CD14-positive monocyte (primary cell): ENCODE results near the gene TMEM248. TPM values are rescaled to one million over a fixed set of nuclear protein-coding genes. Genes with fewer than 3 reads are reported as not detected.
"Not testable (repeated sequence)": the region's sequence is repeated elsewhere in the genome, so short reads cannot be mapped to it uniquely, and the experiment has no call there.

ENCODE experiments used
- DNase-seq, 3 donors: peaks; one replicate each; pipeline ENCODE4 v3.0.0-alpha.2; 2011 to 2022
- H2AFZ ChIP-seq: 2 replicates; pipeline ENCODE4 v1.6.0; 2012; ENCODE audit warnings: mild to moderate bottlenecking, low read depth, low read length, inconsistent platforms; ENCODE audit not compliant: insufficient read depth, poor library complexity, severe bottlenecking
- H3K27ac ChIP-seq, 2 donors: 1 replicate in 1 of 2; 2 replicates in 1 of 2; pipeline ENCODE4 v1.5.1; 2012 to 2013; ENCODE audit warnings: low read length in 2 of 2, control low read depth in 1 of 2, inconsistent platforms in 1 of 2, low read depth in 1 of 2, mild to moderate bottlenecking in 1 of 2
- H3K27me3 ChIP-seq, 2 donors: one replicate each; pipeline versions ENCODE4 v1.6.0 to v1.6.1; 2011 to 2013; ENCODE audit warnings: low read length in 2 of 2; ENCODE audit not compliant: control insufficient read depth in 2 of 2, insufficient read depth in 2 of 2
- H3K36me3 ChIP-seq, 2 donors: replicated peaks in 1 of 2; 1 replicate in 1 of 2; 2 replicates in 1 of 2; pipeline versions ENCODE4 v1.5.1 to v1.6.1; 2012 to 2013; ENCODE audit warnings: low read length in 2 of 2, control low read depth in 1 of 2, inconsistent platforms in 1 of 2, mild to moderate bottlenecking in 1 of 2; ENCODE audit not compliant: insufficient read depth in 2 of 2, control insufficient read depth in 1 of 2
- H3K4me1 ChIP-seq, 2 donors: 1 replicate in 1 of 2; 2 replicates in 1 of 2; pipeline versions ENCODE4 v1.5.1 to v1.6.1; 2012 to 2013; ENCODE audit warnings: low read length in 2 of 2, control low read depth in 1 of 2, inconsistent platforms in 1 of 2, mild to moderate bottlenecking in 1 of 2, moderate library complexity in 1 of 2; ENCODE audit not compliant: insufficient read depth in 2 of 2, control insufficient read depth in 1 of 2
- H3K4me2 ChIP-seq: replicated peaks from 2 replicates; pipeline ENCODE3; 2012; ENCODE audit warnings: low read length, moderate library complexity, mild to moderate bottlenecking; ENCODE audit not compliant: poor library complexity, severe bottlenecking; ENCODE audit errors: extremely low read depth
- H3K4me3 ChIP-seq, 3 experiments: fragments of 200-600 bp in 1 of 3; sonication (generic) in 1 of 3; replicated peaks in 1 of 3; 1 replicate in 2 of 3; 2 replicates in 1 of 3; pipeline ENCODE4 v1.5.1; 2011 to 2013; ENCODE audit warnings: low read length in 3 of 3, mild to moderate bottlenecking in 3 of 3, control low read depth in 2 of 3, low read depth in 2 of 3, inconsistent platforms in 1 of 3, moderate library complexity in 1 of 3
- H3K79me2 ChIP-seq: 2 replicates; pipeline ENCODE4 v1.6.0; 2012; ENCODE audit warnings: mild to moderate bottlenecking, control low read depth, inconsistent platforms, low read length, moderate library complexity; ENCODE audit not compliant: insufficient read depth
- H3K9ac ChIP-seq: 2 replicates; pipeline ENCODE4 v1.6.0; 2017; ENCODE audit warnings: low read length, mild to moderate bottlenecking; ENCODE audit not compliant: insufficient read depth, poor library complexity, severe bottlenecking
- H3K9me3 ChIP-seq, 2 donors: replicated peaks in 1 of 2; 1 replicate in 1 of 2; 2 replicates in 1 of 2; pipeline versions ENCODE4 v1.5.1 to v1.6.1; 2012 to 2013; ENCODE audit warnings: low read length in 2 of 2, control low read depth in 1 of 2; ENCODE audit not compliant: control insufficient read depth in 1 of 2, insufficient read depth in 1 of 2
- H4K20me1 ChIP-seq: 2 replicates; pipeline ENCODE4 v1.6.0; 2012; ENCODE audit warnings: mild to moderate bottlenecking, low read length, control low read depth, moderate library complexity; ENCODE audit not compliant: insufficient read depth
- H3K27ac Mint-ChIP-seq, 7 donors: one replicate each; pipeline ENCODE4 v1.8.0; 2020; ENCODE audit warnings: mild to moderate bottlenecking in 7 of 7, mixed read lengths in 7 of 7, moderate library complexity in 6 of 7, inconsistent platforms in 2 of 7
- H3K27me3 Mint-ChIP-seq, 3 donors: one replicate each; pipeline ENCODE4 v1.8.0; 2021 to 2022; ENCODE audit warnings: low read depth in 3 of 3, mild to moderate bottlenecking in 3 of 3, mixed read lengths in 3 of 3, moderate library complexity in 3 of 3, inconsistent platforms in 1 of 3
- H3K36me3 Mint-ChIP-seq, 2 donors: one replicate each; pipeline ENCODE4 v1.8.0; 2020; ENCODE audit warnings: mixed read lengths in 2 of 2, inconsistent platforms in 1 of 2, mild to moderate bottlenecking in 1 of 2
- H3K4me1 Mint-ChIP-seq: one replicate; pipeline ENCODE4 v1.8.0; 2020; ENCODE audit warnings: mild to moderate bottlenecking, mixed read lengths
- H3K4me3 Mint-ChIP-seq, 2 donors: one replicate each; pipeline ENCODE4 v1.8.0; 2020; ENCODE audit warnings: mild to moderate bottlenecking in 2 of 2, mixed read lengths in 2 of 2, moderate library complexity in 1 of 2
- H3K9me3 Mint-ChIP-seq, 7 donors: one replicate each; pipeline ENCODE4 v1.8.0; 2020 to 2022; ENCODE audit warnings: mixed read lengths in 7 of 7, mild to moderate bottlenecking in 6 of 7, moderate library complexity in 6 of 7, inconsistent platforms in 2 of 7
- CTCF ChIP-seq: fragments of 200-600 bp; IDR thresholded peaks from one replicate; pipeline ENCODE4 v1.8.0; 2022; ENCODE audit warnings: antibody characterized with exemption, mild to moderate bottlenecking
- WGBS: methylation state at CpG from one replicate; pipeline ENCODE4 v1.1.5; 2013; ENCODE audit warnings: missing lambda C conversion rate; ENCODE audit not compliant: insufficient coverage; 5-methylcytosine and 5-hydroxymethylcytosine counted together
- intact Hi-C, 2 donors: fragments of 100-400 bp; cut with micrococcal nuclease; formaldehyde crosslinking; loops; one replicate each; pipeline versions ENCODE4 v1.15.0 to v1.15.1; 2023
- polyA plus RNA-seq, 3 donors: library from polyadenylated mRNA; depleted of rRNA in 1 of 3; unstranded in 2 of 3; stranded (reverse) in 1 of 3; fragments of 300-500 nt in 2 of 3; fragments of >200 nt in 1 of 3; fragmentation: Illumina TruSeq in 2 of 3; gene quantifications; 1 replicate in 2 of 3; 2 replicates in 1 of 3; pipeline ENCODE4 v1.2.3, GENCODE V29; 2012 to 2021

TMEM248 gene
- polyA plus RNA-seq, 3 donors = 67.5 to 82.3 (median 78.3) TPM

DNA sequence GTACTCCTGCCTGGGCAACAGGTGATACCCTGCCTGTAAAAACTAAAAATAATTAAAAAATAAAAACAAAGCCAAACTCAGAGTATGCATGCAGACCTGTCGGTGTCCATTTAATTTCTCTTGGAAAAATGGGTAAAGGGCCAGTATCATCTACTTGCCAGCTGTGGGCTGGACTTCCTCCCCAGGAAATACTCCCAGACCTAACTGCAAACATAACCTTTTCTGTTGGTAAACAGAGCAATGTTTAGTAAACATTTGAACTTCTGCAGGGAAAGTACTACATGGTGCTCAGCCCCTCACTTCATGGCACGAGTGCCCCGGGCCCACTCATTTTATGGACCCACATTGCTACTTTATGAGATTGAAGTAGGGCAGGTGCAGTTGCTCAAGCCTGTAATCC is 10.2 kb upstream of the TMEM248 start:
- no peak for DNase-seq
- no peaks in the 10 kb centered on the region for H3K9me3 ChIP-seq
- intact Hi-C loops = no loop called here
- no peak overlapping the region for H3K9ac ChIP-seq
- no peak overlapping the region for H3K4me2 ChIP-seq
- Mint-ChIP-seq H3K36me3 (no peaks in the 10 kb centered on the region), H3K4me3 (no peak overlapping the region), H3K27ac (no peak overlapping the region), H3K27me3 (peaks cover 0 to 2% (median 2%) of the 10 kb centered on the region in 3 donors), H3K4me1 (no peaks in the 10 kb centered on the region), H3K9me3 (peaks cover 0 to 2% (median 0%) of the 10 kb centered on the region in 7 donors)
- H3K27ac ChIP-seq = no peak overlapping the region
- no peaks in the 10 kb centered on the region for H3K4me1 ChIP-seq
- 100% methylated on average over 2 of the region's 3 CpGs for WGBS
- no peaks in the 10 kb centered on the region for H3K36me3 ChIP-seq
- H3K27me3 ChIP-seq = no peaks in the 10 kb centered on the region
- no peak for TF ChIP-seq CTCF
- no peaks in the 10 kb centered on the region for H3K79me2 ChIP-seq
- H2AFZ ChIP-seq = no peak overlapping the region
- no peak overlapping the region for H3K4me3 ChIP-seq
- H4K20me1 ChIP-seq = no peaks in the 10 kb centered on the region

DNA sequence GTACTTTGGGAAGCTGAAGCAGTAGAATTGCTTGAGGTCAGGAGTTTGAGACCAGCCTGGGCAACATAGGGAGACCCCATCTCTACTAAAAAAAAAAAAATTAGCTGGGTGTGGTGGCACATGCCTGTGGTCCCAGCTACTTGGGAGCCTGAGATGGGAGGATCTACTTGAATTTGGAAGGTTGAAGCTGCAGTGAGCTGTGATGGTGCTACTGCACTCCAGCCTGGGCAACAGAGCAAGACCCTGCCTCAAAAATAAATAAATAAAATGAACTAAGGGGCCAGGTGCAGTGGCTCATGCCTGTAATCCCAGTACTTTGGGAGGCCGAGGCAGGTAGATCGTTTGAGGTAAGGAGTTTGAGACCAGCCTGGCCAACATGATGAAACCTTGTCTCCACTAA is 9.8 kb upstream of the TMEM248 start:
- H3K36me3 ChIP-seq, H3K4me3 Mint-ChIP-seq, H3K4me3 ChIP-seq, H3K27me3 ChIP-seq, H4K20me1 ChIP-seq, H3K4me2 ChIP-seq, H2AFZ ChIP-seq, DNase-seq, H3K79me2 ChIP-seq, H3K27ac Mint-ChIP-seq, H3K9me3 ChIP-seq, H3K27me3 Mint-ChIP-seq, H3K27ac ChIP-seq, H3K9me3 Mint-ChIP-seq, H3K4me1 Mint-ChIP-seq, H3K9ac ChIP-seq, H3K36me3 Mint-ChIP-seq, H3K4me1 ChIP-seq, intact Hi-C loops: not testable (repeated sequence)
- 100% methylated on average over 2 of the region's 2 CpGs for WGBS
